Measurements from ENCODE around the gene JPH2.

DNA sequence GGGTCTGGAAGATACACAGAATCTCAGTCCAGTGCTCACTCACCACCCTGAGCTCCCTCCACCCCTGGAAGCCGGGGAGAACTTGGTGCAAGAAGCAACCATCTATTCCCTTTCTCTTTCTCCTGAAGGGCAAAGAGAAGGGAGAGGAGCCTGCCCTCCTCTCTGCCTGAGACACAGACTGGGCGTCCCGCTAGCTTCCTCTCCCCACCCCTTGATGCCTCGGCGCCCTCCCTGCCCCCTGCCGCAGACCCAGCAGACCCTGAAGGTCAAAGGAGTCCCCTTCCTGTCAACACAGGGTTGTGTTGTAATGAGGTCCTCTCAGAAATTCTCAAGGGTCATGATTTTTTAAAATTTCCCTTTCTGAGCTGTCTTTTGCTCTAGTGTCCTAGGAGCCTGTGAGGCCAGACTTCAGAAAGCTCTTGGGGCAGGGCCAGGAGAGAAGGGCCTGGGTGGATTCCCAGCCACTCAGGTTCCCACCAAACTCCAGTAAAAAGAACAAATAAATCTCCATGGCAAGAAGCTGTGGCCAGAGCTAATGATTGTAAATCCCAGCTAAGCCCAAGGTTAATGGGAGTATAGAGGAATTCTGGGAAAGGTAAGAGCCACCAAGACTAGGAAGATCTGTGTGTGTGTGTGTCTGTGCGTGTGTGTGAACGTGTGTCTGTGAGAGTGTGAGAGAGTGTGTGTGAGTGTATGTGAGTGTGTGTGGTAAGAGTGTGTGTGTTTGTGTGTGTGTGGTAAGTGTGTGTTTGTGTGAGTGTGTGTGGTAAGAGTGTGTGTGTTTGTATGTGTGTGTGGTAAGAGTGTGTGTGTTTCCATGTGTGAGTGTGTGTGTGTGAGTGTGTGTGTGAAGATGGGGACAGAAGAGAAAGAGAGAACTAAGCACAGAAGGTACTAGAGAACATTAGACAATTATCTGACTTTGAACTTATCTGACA is 1.1 kb upstream of the JPH2 start:
- TF ChIP-seq, protein P1, sequence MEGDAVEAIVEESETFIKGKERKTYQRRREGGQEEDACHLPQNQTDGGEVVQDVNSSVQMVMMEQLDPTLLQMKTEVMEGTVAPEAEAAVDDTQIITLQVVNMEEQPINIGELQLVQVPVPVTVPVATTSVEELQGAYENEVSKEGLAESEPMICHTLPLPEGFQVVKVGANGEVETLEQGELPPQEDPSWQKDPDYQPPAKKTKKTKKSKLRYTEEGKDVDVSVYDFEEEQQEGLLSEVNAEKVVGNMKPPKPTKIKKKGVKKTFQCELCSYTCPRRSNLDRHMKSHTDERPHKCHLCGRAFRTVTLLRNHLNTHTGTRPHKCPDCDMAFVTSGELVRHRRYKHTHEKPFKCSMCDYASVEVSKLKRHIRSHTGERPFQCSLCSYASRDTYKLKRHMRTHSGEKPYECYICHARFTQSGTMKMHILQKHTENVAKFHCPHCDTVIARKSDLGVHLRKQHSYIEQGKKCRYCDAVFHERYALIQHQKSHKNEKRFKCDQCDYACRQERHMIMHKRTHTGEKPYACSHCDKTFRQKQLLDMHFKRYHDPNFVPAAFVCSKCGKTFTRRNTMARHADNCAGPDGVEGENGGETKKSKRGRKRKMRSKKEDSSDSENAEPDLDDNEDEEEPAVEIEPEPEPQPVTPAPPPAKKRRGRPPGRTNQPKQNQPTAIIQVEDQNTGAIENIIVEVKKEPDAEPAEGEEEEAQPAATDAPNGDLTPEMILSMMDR (IDR thresholded peaks at IDR 0.05), result no peak
- TF ChIP-seq POLR2A (IDR thresholded peaks at IDR 0.05), result no peak
